Sciatic nerve (tissue), 2 donors: ENCODE data around the gene CDH2. TPM values are rescaled to one million over a fixed set of nuclear protein-coding genes. Genes with fewer than 3 reads are reported as not detected.

Experiments used
- ATAC-seq: fragments of 200-7000 bp; cut with Tn5 transposase; one replicate; pipeline ENCODE4 v1.9.1; 2020; ENCODE audit warnings: mild to moderate bottlenecking, moderate library complexity
- DNase-seq: peaks from one replicate; pipeline ENCODE4 v3.0.0-alpha.2; 2020; ENCODE audit warnings: low spot score
- intact Hi-C: fragments of 100-400 bp; cut with DNase I; formaldehyde crosslinking; loops from one replicate; pipeline ENCODE4 v1.14.2; 2022
- total RNA-seq: library from RNA; stranded (reverse); fragmentation: NEBNext Ultra II Directional; extraction: Animal tissue kit (Norgen Biotek cat#: 25700); gene quantifications from one replicate; pipeline ENCODE4 v1.2.1, GENCODE V29; 2021
- donor health status: DM: no; HTN: no; CAD: no.
- donor health status: DM: no; HTN: no; CAD: no.

The CDH2 gene
- total RNA-seq: 11.1 TPM

DNA sequence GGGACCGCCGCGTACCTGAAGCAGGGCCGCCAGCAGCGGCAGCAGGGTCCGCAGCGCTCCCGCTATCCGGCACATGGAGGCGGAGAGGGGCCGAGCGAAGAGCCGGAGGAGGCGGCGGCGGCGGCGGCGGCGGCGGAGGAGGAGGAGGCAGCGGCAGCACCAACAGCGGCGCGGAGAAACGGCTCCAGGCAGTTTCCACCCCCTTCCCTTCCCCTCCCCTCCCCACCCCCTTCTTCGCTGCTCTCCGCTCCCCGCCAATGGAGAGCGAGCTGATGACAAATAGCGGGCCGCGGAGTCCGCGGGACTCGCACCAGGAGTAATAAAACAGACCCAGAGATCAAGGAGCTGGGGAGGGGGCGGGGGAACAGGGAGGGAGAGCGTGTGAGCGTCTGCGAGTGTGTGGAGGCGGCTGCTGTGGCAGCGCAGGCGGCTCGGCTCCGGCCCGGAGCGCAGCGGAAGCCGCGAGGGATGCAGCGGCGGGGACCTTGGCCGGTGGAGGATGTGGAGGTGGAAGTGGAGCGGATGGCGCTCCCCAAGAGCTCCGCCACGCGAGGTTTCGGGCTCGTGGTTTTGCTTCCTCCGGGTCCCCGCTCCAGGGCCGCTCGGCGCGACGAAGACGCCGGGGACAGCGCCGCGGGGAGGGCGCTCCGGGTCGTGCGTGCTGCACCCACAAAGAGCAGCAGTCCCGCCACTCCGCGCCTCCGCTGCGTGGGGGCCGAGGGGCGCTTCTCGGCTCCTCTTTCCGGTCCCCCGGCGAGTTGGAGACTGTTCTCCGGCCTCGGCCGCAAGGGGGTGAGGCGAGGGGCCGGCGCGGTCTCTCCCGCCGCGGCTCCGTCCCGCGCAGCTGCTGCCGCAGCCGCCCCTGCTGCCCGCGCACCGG, at the start of gene CDH2:
Gene CDH2 (minus strand): TSS at position 183 of the 880 bp plus-strand sequence. CDS start 108 bp downstream, at position 75.
- intact Hi-C loops: no loop called here
- ATAC-seq (peak; percentile 36), DNase-seq (peak; percentile 66)

DNA sequence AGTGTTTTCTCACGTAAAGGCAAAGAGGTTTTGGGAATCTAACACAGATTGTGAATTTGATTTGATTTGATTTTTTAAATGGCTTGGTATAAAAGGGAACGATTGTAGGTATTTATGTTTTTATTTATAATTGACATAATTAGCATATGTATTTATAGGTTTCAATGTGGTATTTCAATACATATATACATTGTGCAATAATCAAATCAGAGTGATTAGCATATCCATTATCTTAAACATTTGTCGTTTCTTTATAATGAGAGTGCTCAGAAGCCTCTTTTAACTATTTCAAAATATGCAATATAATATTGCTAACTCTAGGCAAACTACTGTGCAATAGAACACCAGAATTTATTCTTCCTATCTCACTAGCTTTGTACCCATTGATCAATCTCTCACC, 35.1 kb upstream of the CDH2 start:
- no peak for DNase-seq
- intact Hi-C loops: no loop called here
- ATAC-seq: no peak

DNA sequence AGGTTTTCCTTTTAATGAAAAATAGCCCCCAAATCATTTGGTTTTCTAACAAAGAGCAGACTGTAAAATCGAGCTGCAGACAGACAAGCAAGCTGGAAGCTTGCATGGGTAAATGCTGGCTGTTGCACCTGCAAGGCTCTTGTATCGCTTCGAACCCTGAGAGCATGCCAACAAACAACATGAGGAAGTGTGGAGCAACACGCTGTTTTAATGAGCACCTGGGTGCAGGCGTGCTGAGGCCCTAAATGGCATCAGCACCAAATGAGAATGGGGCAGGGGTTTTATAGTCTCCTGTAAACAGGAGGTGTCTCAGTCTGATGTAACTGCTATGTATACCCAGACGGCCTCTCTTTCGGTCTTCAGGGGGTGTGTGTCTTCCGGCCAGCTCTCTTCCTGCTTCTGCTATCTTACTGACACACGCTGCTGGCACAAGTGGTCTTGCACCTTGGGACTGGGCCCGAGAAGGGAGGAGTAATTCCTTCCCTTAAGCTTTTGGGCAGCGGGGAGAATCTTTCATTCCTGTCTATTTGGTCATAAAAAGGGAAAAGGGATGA, 31.9 kb upstream of the CDH2 start:
- no peak for DNase-seq
- ATAC-seq: no peak
- intact Hi-C loops: no loop called here

DNA sequence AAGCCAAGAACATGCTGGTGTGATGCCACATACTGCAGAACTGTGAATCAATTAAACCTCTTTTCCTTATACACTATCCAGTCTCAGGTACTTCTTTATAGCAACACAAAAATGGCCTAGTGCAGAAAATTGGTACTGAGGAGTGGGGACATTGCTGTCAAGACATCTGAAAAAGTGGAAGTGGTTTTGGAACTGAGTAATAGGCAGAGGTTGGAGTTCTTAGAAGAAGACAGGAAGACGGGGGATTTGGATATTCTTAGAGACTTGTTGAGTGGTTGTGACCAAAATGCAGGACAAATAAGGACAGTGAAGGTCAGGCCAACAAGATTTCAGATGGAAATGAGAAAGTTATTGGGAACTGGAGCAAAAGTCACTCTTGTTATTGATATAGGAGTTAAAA, 31.3 kb upstream of the CDH2 start:
- intact Hi-C loops: no loop called here
- no peak for DNase-seq
- ATAC-seq: no peak

DNA sequence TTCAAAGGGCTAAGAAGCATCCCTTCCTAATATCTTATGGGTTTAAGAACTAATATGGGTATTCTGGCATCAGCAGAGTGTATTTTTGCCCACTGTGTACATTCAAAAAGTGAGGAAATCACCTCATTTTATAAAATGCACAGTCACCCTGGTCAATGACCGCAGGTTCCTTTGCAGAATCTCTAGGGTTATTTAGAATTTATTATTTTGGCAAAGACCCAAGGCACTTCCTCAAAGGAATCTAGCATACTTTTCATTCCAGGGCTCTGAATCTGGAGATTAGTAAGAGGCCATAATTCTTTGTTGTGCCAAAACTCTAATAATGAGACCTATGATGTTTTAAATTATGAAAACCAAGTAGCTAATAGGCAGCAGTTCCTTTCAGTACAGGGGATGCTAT, 27.2 kb upstream of the CDH2 start:
- DNase-seq (no peak), ATAC-seq (no peak)
- intact Hi-C loops: no loop called here

DNA sequence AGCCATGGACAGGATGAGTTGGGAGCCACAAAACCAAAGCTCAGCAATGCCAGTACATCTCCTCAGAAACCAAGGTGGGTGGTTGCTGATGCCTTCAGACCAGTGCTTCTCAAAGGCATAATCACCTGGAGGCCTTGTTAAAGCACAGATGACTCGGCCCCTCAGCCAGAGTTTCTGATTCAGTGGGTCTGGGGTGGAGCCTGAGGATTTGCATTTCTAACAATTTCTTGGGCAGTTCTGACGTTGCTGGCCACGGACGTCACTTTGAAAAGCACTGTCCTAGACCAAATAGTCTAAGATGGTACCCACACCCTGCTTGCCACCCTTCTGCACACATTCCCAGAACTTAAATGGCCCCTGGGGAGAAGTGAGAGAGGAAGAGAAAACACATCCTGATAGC, 24.1 kb upstream of the CDH2 start:
- ATAC-seq: no peak

DNA sequence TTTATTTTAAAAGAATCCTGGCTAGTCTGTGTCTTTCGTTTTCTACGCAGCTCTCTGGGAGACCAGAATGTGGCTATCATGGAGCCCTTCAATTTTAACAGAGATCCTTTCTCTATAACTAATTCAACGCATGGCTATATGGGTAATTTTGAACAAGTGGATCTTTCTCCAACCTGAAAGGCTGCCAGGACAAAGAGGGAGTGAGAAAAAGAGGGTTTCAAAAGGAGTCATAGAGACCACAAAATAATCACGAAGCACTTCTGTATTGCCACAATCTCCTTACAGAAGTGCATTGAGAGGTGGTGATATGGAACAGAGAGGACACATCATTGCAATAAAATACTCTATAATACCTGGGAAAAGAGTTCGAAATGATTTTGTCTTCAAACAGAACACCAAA, 21.7 kb upstream of the CDH2 start:
- ATAC-seq: no peak
- DNase-seq: no peak
- intact Hi-C loops: no loop called here

More for the DNA sequence above, 24.1 kb upstream of the CDH2 start:
- DNase-seq: no peak
- intact Hi-C loops: no loop called here

DNA sequence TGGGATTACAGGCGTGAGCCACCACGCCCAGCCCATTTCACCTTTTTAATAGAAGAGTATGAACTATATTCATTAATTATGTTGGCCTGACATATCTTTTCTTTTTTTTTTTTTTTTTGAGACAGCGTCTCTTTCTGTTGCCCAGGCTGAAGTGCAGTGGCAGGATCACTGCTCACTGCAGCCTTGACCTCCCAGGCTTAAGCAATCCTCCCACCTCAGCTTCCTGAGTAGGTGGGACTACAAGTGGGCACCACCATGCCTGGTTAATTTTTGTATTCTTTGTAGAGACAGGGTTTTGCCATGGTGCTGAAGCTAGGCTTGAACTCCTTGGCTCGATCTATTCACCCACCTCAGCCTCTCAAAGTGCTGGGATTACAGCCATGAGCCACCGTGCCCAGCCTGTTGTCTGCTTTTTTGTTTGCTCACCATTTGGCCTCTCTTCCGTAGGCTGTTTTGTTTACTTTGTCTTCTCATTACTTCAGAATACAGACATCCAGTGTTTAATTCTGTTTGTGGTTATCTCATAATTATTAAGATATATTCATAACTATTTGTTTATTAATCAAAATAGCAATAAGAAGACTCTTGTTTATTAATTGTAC, 16.3 kb upstream of the CDH2 start:
- intact Hi-C loops: no loop called here
- DNase-seq: no peak
- ATAC-seq: no peak

DNA sequence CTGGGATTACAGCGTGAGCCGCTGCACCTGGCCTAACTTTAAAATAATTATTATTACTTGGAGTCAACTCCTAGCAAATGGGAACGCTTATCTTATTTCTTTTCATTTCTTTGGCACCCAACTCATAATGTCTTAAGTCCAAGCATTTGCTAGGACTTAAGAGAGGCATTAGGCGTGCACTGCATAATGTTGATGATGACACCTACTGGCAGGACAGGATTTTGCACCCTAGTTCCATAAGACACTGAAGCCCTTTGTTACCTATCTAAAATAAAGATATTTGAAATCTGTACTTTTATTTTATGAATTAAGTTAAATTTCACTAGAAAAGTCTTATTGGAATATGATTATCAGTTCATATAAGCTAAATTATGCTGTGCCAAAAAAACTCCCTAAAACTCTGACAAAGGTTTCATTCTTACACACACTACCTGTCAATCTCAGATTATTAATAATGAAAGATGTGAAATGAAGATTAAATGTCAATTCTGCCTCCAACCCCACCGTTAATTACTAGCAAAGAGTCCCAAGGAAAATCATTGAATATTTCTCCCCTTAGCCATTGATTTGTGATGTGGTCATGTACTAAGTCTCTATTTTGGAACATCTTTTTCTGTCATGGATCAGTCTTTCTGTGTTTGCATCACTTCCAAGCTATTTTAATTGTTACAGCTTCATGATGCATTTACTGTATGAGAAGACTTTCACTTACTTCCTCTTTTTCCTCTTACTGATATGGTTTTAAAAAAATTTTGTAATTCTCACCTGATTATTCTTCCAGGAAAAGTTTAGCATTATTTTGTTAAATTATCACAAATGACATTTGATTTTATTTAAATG, 12.7 kb upstream of the CDH2 start:
- intact Hi-C loops: no loop called here
- no peak for DNase-seq
- no peak for ATAC-seq

DNA sequence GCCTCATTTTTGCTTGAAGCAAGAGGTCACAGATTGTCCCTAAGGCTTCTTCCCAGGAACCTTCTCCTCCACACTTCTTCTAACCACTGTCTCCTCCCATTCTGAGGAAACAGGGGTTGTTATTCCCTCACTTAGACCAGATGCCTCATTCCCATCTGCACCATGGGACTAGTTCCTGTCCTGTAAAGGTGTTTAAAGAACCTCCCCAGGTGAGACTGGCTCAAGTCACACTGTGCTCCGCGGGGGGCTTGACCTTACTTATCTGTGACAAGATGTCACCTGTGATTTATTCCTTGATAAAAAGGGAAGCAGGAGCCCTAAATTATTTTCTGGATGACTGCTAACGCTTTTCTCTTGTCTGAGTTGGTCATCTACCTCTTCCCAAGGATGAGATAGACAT, 8.2 kb upstream of the CDH2 start:
- ATAC-seq (no peak), DNase-seq (no peak)
- intact Hi-C loops: no loop called here

DNA sequence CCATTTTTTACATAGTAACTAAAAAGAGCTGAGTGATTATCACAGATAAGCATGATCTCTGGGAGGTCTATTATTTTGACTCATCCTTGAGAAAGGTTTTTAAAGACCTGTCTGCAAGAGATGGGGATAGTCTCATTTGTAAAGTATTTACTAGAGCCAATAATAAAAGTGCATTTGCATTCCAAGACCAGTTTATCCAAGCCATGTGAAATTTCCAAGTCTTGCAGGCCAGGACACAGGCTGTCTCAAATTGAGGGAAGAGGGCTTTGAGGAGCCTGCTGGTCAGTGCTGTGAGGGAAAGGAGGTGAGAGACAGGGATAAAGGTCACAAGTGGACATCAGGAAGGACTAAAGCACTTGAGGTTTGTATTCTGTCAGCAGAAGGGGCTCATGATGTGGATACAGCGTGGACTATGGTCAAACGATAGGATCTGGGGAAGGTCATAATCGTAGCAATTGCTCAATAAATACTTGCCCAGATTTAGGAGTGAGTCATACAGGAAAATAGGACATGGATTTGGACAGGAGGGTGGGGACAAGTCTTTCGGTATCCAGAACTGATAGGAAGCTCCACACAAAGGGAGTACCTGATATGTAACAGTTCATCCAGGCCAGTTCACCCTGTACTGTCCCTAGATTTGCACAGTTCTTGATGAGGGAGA, 6.6 kb upstream of the CDH2 start:
- ATAC-seq (no peak), DNase-seq (no peak)
- intact Hi-C loops: no loop called here

DNA sequence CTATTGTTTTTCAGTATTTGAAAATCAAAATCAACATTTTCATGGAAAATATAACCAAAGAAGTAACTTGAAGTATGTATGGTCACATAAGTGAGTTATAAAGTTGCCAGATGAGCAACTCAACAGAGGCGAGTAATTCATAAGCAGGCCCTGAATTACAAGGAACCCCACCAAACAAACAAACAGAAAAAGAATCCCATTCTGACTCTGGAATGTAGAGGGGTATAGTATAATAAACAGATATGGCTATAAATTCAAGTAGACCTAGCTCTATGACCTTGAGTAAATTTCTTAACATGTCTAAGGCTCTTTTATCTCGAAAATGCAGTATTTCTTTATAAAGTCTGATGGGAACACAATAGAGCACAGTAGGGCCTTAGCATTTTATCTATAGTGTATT, 4.7 kb upstream of the CDH2 start:
- DNase-seq (no peak), ATAC-seq (no peak)
- intact Hi-C loops: no loop called here

DNA sequence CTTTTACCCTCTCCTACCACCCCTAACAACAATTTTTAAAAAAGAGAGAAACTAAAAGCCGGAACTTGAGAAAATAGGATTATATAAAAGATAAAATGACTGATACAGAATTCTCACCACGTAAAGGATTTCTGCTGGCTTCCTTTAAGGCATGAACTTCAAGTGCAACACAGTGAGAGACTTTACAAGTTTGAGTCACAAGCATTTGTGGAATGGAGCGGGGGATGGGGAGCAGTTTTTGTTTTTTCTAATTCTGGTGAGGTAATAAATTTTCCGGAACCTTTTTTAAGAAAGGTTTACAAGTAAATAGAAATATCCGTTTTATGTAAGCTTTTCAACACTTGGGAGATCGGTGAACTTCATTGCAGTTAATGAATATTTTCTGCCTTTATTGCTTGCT, 1.8 kb upstream of the CDH2 start:
- DNase-seq: no peak
- no peak for ATAC-seq
- intact Hi-C loops: no loop called here

DNA sequence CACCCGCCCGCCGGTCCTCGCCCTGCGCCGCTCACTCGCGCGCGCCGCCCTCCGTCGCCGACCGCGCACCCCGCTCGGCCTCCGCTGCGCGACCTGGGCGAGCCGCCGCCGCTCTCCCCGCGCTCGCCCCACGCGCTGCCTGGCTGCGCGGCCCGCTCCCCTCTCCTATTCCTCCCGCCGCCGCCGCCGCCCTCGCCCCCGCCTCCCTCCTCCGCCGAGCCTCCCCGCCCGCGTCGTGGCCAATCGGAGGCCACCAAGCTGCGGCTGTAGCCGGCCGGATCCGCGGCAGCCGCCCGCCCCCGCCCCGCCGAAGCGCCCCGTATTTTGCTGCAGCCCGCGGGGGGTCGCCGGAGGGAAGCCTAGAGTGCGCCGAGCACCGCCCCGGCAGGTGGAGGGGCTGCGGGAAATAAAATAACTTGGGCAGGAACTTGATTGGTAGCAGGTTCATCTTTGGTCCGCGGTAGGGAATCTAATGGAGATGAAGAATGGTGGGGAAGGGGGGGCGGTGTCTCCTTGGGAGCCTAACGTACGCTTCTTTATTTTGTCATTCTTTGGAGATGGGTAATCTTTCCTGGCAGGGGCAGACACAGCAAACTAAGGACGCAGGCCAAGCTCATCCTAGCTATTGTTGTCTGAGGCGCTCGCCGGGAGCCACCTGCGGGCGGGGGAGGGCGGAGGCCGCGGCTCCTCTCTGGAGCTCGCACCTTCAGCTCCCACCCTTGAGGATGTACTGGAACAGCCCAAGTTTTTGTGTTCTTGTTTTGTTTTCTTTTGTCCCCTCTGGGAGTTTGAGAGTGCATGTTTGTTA, 1.1 kb upstream of the CDH2 start:
- DNase-seq (no peak), ATAC-seq (peak; percentile 46)
- intact Hi-C loops: no loop called here

DNA sequence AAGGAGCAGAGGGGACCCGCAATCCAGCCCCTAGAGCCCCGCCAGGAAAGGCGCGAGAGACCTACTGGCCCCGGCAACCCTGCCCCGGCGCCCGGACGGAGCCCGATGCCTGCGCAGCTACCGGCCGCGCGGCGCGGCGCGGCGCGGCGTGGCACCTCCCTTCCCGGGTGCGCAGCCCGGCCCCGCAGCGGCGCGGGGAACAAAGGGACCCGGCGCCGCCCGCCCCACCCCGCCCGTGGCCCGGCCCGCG, 307 bp downstream of the CDH2 start:
- intact Hi-C loops: no loop called here
- ATAC-seq: no peak
- DNase-seq: no peak

DNA sequence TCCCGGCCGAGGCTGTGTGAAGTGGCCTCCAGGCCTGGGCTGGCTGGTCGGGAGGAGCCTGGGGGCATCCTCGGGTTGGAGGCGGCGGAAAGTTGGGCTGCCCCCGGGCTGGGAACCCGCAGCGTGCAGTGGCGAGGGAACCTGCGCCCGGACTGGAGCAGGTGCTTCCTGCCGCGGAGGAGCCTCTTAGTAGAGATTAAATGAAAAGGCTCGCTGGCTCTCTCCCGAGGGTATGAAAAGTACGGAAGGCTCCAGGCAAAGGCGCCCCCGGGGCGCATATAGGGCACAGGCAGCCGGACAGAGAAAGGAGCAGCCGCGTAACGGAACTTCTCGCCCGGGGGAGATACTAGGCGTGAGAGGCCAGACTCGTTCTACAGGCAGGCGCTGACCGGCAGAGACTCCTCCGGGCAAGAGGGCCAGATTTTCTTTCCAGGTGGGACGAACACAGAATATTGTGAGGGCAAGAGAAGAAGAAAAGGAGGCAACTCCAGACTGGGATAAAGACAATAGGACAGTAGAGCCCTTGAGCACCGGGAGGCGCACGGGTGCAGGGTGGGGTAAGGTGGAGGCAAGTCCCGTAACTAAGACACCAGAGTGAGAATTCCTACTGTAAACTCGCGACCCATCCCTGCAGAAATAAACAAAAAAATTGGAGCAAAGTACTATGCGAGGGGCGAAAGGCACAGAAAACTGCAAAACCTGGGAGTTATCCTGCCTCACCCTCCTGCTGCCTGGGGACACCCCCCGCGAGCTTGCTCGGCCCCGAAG, 816 bp downstream of the CDH2 start:
- no peak for DNase-seq
- peak; percentile 55 for ATAC-seq
- intact Hi-C loops: no loop called here

DNA sequence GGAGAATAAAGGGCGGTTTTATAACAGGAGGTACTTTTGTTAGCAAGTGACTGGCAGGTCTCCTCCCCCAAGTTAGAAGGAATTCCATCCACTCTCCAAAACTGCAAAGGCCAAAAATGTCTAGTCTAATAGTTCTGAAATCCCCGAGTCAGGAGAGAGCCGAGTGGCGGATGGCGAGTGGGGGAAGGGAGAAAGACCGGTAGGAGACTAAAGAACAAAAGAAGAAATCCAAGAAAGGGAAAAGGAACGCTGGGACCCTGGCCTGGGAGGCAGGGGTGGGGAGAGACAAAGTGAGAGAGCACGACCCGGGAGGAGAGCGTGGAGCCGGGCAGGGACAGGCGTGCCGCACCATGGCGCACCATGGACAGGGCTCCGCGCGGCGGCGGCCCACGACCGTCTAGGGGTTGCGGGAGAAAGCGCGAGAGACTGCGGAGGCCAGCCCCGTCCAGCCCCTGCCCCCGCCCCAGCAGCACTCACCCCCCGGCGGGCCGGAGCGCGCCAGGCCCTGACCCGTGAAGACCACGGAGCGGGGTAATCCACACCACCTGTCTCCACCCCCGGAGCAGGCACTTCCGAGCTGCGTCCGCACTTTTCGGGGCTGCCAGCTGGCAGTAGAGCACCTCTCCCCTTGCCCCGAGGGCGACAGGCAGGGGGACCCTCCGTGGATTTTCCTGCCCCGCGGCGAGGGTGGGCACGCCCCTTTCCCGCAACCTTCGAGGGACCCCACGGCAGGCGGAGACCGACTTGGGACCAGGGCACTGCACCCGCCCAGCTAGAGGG, 1.6 kb downstream of the CDH2 start:
- intact Hi-C loops: no loop called here
- ATAC-seq (peak; percentile 40), DNase-seq (no peak)
